GM12801 (cell line): ENCODE results near the gene PRSS56.

Experiments
- CTCF ChIP-seq: IDR thresholded peaks from one replicate; pipeline ENCODE4 v1.5.1; 2011; ENCODE audit warnings: control low read depth; ENCODE audit not compliant: insufficient read length; ENCODE audit errors: extremely low read depth

Gene PRSS56

GRCh38 chr2:232519581-232520438 lies at the start of gene PRSS56:
Gene PRSS56 (plus strand): TSS chr2:232520388. CDS start chr2:232520599, 211 bp downstream.
- no peak for TF ChIP-seq CTCF

GRCh38 chr2:232473467-232473890 lies 46.7 kb upstream of the PRSS56 start:
- TF ChIP-seq CTCF = no peak

- TF ChIP-seq CTCF = no peak
Observed at GRCh38 chr2:232476045-232476444, 44.1 kb upstream of the PRSS56 start.

- no peak for TF ChIP-seq CTCF
Observed at GRCh38 chr2:232476791-232477190, 43.4 kb upstream of the PRSS56 start.

GRCh38 chr2:232477751-232478510 lies 42.3 kb upstream of the PRSS56 start:
- no peak for TF ChIP-seq CTCF

GRCh38 chr2:232478571-232479340 lies 41.4 kb upstream of the PRSS56 start:
- no peak for TF ChIP-seq CTCF
